HEK293 (cell line): ENCODE results near the gene SRP19.

ENCODE experiments used
- EGR2 ChIP-seq: fragments of 450-650 bp; formaldehyde crosslinking; IDR thresholded peaks from 2 replicates; pipeline ENCODE4 v1.5.1; 2016; ENCODE audit warnings: low read depth, missing biosample characterization, missing genetic modification characterization
- GFI1B ChIP-seq: fragments of 450-650 bp; formaldehyde crosslinking; IDR thresholded peaks from 2 replicates; pipeline ENCODE4 v1.5.1; 2016; ENCODE audit warnings: missing biosample characterization, missing genetic modification characterization
- MYNN ChIP-seq: fragments of 450-650 bp; formaldehyde crosslinking; IDR thresholded peaks from 2 replicates; pipeline ENCODE4 v1.5.1; 2016; ENCODE audit warnings: missing biosample characterization, missing genetic modification characterization, borderline replicate concordance
- ZFP69B ChIP-seq: fragments of 450-650 bp; formaldehyde crosslinking; IDR thresholded peaks from 2 replicates; pipeline ENCODE4 v1.5.1; 2016; ENCODE audit warnings: missing biosample characterization, missing genetic modification characterization
- ZNF19 ChIP-seq: fragments of 450-650 bp; formaldehyde crosslinking; IDR thresholded peaks from 2 replicates; pipeline ENCODE4; 2016; ENCODE audit warnings: missing biosample characterization, missing genetic modification characterization, low read depth
- ZNF335 ChIP-seq: fragments of 450-650 bp; formaldehyde crosslinking; conservative IDR thresholded peaks from 2 replicates; pipeline ENCODE4 v1.5.1; 2016; ENCODE audit warnings: missing biosample characterization, missing genetic modification characterization
- ZNF366 ChIP-seq: fragments of 450-650 bp; formaldehyde crosslinking; conservative IDR thresholded peaks from 2 replicates; pipeline ENCODE4 v1.5.1; 2016; ENCODE audit warnings: missing biosample characterization, missing genetic modification characterization
- ZNF391 ChIP-seq: fragments of 450-650 bp; formaldehyde crosslinking; IDR thresholded peaks from 2 replicates; pipeline ENCODE4 v1.5.1; 2016; ENCODE audit warnings: low read depth, missing biosample characterization, missing genetic modification characterization, borderline replicate concordance
- ZNF514 ChIP-seq: fragments of 450-650 bp; formaldehyde crosslinking; IDR thresholded peaks from 2 replicates; pipeline ENCODE4 v1.5.1; 2016; ENCODE audit warnings: missing biosample characterization, missing genetic modification characterization
- ZNF600 ChIP-seq: fragments of 450-650 bp; formaldehyde crosslinking; IDR thresholded peaks from 2 replicates; pipeline ENCODE4 v1.5.1; 2016; ENCODE audit warnings: missing biosample characterization, missing genetic modification characterization
- ZNF610 ChIP-seq: fragments of 450-650 bp; formaldehyde crosslinking; IDR thresholded peaks from 2 replicates; pipeline ENCODE4 v1.5.1; 2016; ENCODE audit warnings: missing biosample characterization, missing genetic modification characterization, borderline replicate concordance
- ZNF623 ChIP-seq: fragments of 450-650 bp; formaldehyde crosslinking; IDR thresholded peaks from 2 replicates; pipeline ENCODE4 v1.5.1; 2016; ENCODE audit warnings: missing biosample characterization, missing genetic modification characterization
- ZNF654 ChIP-seq: fragments of 450-650 bp; formaldehyde crosslinking; IDR thresholded peaks from 2 replicates; pipeline ENCODE4 v1.5.1; 2016; ENCODE audit warnings: low read depth, missing biosample characterization, missing genetic modification characterization
- ZNF660 ChIP-seq: fragments of 450-650 bp; IDR thresholded peaks from 2 replicates; pipeline ENCODE4 v1.5.1; 2018; ENCODE audit warnings: missing biosample characterization, mild to moderate bottlenecking, missing genetic modification characterization
- ZNF777 ChIP-seq: fragments of 450-650 bp; formaldehyde crosslinking; IDR thresholded peaks from 2 replicates; pipeline ENCODE4 v1.5.1; 2017; ENCODE audit warnings: missing biosample characterization, missing genetic modification characterization, borderline replicate concordance
- ZNF791 ChIP-seq: fragments of 450-650 bp; formaldehyde crosslinking; IDR thresholded peaks from 2 replicates; pipeline ENCODE4 v1.5.1; 2016; ENCODE audit warnings: missing biosample characterization, missing genetic modification characterization
- ZNF830 ChIP-seq: fragments of 450-650 bp; IDR thresholded peaks from 2 replicates; pipeline ENCODE4 v1.5.0; 2018; ENCODE audit warnings: missing biosample characterization, missing genetic modification characterization, low read depth, mild to moderate bottlenecking, moderate library complexity
- ZNF837 ChIP-seq: fragments of 450-650 bp; formaldehyde crosslinking; IDR thresholded peaks from 2 replicates; pipeline ENCODE4 v1.5.1; 2016; ENCODE audit warnings: missing biosample characterization, missing genetic modification characterization
- TF ChIP-seq, protein P1 (sequence below): fragments of 450-650 bp; formaldehyde crosslinking; IDR thresholded peaks from 2 replicates; pipeline ENCODE4 v1.5.1; 2016; ENCODE audit warnings: missing biosample characterization, missing genetic modification characterization
- TF ChIP-seq, protein P2 (sequence below): fragments of 450-650 bp; formaldehyde crosslinking; IDR thresholded peaks from 2 replicates; pipeline ENCODE4 v1.5.1; 2016; ENCODE audit warnings: missing biosample characterization, missing genetic modification characterization
- TF ChIP-seq, protein P3 (sequence below): fragments of 450-650 bp; formaldehyde crosslinking; IDR thresholded peaks from 2 replicates; pipeline ENCODE4 v1.5.1; 2017; ENCODE audit warnings: missing biosample characterization, missing genetic modification characterization
- TF ChIP-seq, protein P4 (sequence below): fragments of 450-650 bp; formaldehyde crosslinking; IDR thresholded peaks from 2 replicates; pipeline ENCODE4 v1.5.1; 2016; ENCODE audit warnings: missing biosample characterization, missing genetic modification characterization
- TF ChIP-seq, protein P5 (sequence below): fragments of 450-650 bp; formaldehyde crosslinking; IDR thresholded peaks from 2 replicates; pipeline ENCODE4 v1.5.1; 2016; ENCODE audit warnings: missing biosample characterization, missing genetic modification characterization
- TF ChIP-seq, protein P6 (sequence below): fragments of 450-650 bp; formaldehyde crosslinking; IDR thresholded peaks from 2 replicates; pipeline ENCODE4 v1.5.1; 2016; ENCODE audit warnings: missing biosample characterization, missing genetic modification characterization
- TF ChIP-seq, protein P7 (sequence below): fragments of 450-650 bp; formaldehyde crosslinking; IDR thresholded peaks from 2 replicates; pipeline ENCODE4 v1.5.1; 2016; ENCODE audit warnings: missing biosample characterization, missing genetic modification characterization

The SRP19 gene

DNA sequence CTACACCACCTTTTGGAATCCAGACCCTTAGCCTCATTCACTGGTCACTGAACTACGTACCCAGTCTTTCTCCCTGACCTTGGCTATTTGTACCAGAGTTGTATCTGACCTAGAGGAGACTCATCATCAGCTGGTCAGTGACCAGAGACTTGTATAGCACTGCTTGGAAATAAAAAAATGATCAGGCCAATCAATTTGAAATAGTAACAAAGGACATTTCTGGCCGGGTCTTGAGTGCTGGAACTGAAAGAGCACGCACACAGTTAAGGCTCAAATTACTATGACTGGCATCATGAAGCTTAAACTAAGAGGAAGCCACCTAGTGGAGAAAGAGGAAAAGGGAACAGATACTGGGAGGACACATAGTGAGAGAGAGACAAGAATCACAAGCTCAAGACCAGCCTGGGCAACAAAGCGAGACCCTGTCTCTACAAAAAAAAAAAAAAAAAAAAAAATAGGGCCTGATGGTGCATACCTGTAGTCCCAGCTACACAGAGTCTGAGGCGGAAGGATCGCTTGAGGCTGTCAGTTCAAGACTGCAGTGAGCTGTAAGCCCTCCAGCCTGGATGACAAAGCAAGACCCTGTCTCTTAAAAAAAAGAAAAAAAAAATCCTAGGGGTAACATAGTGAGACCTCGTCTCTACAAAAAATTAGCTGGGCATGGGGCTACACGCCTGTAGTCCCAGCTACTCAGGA lies 12.8 kb upstream of the SRP19 start (continued):
- TF ChIP-seq ZNF777 (tag by site-specific recombination) (no peak), ZNF366 (tag by site-specific recombination) (no peak), ZNF610 (0 out of 2 replicates have a peak, but pooled peaks have one; percentile 46), ZNF623 (tag by site-specific recombination) (no peak), ZNF600 (peak; percentile 55), ZNF660 (tag by site-specific recombination) (0 out of 2 replicates have a peak, but pooled peaks have one; percentile 46), ZNF335 (tag by site-specific recombination) (peak; percentile 42), ZNF19 (tag by site-specific recombination) (no peak), MYNN (no peak), ZFP69B (tag by site-specific recombination) (no peak), ZNF654 (tag by site-specific recombination) (peak; percentile 53), GFI1B (tag by site-specific recombination) (no peak), ZNF791 (no peak), ZNF830 (no peak), ZNF514 (tag by site-specific recombination) (no peak), EGR2 (tag by site-specific recombination) (no peak), ZNF391 (tag by site-specific recombination) (no peak), ZNF837 (no peak)
- TF ChIP-seq, protein P1, sequence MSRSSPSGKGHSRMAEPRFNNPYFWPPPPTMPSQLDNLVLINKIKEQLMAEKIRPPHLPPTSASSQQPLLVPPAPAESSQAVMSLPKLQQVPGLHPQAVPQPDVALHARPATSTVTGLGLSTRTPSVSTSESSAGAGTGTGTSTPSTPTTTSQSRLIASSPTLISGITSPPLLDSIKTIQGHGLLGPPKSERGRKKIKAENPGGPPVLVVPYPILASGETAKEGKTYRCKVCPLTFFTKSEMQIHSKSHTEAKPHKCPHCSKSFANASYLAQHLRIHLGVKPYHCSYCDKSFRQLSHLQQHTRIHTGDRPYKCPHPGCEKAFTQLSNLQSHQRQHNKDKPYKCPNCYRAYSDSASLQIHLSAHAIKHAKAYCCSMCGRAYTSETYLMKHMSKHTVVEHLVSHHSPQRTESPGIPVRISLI (tag by site-specific recombination) = 0 out of 2 replicates have a peak, but pooled peaks have one; percentile 23
- TF ChIP-seq, protein P2, sequence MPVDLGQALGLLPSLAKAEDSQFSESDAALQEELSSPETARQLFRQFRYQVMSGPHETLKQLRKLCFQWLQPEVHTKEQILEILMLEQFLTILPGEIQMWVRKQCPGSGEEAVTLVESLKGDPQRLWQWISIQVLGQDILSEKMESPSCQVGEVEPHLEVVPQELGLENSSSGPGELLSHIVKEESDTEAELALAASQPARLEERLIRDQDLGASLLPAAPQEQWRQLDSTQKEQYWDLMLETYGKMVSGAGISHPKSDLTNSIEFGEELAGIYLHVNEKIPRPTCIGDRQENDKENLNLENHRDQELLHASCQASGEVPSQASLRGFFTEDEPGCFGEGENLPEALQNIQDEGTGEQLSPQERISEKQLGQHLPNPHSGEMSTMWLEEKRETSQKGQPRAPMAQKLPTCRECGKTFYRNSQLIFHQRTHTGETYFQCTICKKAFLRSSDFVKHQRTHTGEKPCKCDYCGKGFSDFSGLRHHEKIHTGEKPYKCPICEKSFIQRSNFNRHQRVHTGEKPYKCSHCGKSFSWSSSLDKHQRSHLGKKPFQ (tag by site-specific recombination) = no peak
- TF ChIP-seq, protein P3, sequence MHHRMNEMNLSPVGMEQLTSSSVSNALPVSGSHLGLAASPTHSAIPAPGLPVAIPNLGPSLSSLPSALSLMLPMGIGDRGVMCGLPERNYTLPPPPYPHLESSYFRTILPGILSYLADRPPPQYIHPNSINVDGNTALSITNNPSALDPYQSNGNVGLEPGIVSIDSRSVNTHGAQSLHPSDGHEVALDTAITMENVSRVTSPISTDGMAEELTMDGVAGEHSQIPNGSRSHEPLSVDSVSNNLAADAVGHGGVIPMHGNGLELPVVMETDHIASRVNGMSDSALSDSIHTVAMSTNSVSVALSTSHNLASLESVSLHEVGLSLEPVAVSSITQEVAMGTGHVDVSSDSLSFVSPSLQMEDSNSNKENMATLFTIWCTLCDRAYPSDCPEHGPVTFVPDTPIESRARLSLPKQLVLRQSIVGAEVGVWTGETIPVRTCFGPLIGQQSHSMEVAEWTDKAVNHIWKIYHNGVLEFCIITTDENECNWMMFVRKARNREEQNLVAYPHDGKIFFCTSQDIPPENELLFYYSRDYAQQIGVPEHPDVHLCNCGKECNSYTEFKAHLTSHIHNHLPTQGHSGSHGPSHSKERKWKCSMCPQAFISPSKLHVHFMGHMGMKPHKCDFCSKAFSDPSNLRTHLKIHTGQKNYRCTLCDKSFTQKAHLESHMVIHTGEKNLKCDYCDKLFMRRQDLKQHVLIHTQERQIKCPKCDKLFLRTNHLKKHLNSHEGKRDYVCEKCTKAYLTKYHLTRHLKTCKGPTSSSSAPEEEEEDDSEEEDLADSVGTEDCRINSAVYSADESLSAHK (tag by site-specific recombination) = no peak
- TF ChIP-seq, protein P4, sequence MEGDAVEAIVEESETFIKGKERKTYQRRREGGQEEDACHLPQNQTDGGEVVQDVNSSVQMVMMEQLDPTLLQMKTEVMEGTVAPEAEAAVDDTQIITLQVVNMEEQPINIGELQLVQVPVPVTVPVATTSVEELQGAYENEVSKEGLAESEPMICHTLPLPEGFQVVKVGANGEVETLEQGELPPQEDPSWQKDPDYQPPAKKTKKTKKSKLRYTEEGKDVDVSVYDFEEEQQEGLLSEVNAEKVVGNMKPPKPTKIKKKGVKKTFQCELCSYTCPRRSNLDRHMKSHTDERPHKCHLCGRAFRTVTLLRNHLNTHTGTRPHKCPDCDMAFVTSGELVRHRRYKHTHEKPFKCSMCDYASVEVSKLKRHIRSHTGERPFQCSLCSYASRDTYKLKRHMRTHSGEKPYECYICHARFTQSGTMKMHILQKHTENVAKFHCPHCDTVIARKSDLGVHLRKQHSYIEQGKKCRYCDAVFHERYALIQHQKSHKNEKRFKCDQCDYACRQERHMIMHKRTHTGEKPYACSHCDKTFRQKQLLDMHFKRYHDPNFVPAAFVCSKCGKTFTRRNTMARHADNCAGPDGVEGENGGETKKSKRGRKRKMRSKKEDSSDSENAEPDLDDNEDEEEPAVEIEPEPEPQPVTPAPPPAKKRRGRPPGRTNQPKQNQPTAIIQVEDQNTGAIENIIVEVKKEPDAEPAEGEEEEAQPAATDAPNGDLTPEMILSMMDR = peak; percentile 46; the same call in 1 of the 2 replicates
- TF ChIP-seq, protein P5, sequence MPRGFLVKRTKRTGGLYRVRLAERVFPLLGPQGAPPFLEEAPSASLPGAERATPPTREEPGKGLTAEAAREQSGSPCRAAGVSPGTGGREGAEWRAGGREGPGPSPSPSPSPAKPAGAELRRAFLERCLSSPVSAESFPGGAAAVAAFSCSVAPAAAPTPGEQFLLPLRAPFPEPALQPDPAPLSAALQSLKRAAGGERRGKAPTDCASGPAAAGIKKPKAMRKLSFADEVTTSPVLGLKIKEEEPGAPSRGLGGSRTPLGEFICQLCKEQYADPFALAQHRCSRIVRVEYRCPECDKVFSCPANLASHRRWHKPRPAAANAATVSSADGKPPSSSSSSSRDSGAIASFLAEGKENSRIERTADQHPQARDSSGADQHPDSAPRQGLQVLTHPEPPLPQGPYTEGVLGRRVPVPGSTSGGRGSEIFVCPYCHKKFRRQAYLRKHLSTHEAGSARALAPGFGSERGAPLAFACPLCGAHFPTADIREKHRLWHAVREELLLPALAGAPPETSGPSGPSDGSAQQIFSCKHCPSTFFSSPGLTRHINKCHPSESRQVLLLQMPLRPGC (tag by site-specific recombination) = no peak
- TF ChIP-seq, protein P6, sequence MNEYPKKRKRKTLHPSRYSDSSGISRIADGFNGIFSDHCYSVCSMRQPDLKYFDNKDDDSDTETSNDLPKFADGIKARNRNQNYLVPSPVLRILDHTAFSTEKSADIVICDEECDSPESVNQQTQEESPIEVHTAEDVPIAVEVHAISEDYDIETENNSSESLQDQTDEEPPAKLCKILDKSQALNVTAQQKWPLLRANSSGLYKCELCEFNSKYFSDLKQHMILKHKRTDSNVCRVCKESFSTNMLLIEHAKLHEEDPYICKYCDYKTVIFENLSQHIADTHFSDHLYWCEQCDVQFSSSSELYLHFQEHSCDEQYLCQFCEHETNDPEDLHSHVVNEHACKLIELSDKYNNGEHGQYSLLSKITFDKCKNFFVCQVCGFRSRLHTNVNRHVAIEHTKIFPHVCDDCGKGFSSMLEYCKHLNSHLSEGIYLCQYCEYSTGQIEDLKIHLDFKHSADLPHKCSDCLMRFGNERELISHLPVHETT (tag by site-specific recombination) = 0 out of 2 replicates have a peak, but pooled peaks have one; percentile 40
- TF ChIP-seq, protein P7, sequence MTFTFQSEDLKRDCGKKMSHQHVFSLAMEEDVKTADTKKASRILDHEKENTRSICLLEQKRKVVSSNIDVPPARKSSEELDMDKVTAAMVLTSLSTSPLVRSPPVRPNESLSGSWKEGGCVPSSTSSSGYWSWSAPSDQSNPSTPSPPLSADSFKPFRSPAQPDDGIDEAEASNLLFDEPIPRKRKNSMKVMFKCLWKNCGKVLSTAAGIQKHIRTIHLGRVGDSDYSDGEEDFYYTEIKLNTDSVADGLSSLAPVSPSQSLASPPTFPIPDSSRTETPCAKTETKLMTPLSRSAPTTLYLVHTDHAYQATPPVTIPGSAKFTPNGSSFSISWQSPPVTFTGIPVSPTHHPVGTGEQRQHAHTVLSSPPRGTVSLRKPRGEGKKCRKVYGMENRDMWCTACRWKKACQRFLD (tag by site-specific recombination) = no peak
